ENCODE results near the gene MAX.

Gene MAX

GRCh38 chr14:65070471-65070976 is 31.8 kb downstream of the MAX start:
- Histone ChIP-seq H3K4me2 (peak overlapping the region; percentile 33), H4K20me1 (ENCODE audit: insufficient read depth) (no peaks in the 10 kb centered on the region), H3K4me1 (ENCODE audit: low read depth, poor library complexity, severe bottlenecking) (peaks cover 22% of the 10 kb centered on the region), H3K79me2 (ENCODE audit: insufficient read depth, low read depth) (no peaks in the 10 kb centered on the region), H2AFZ (ENCODE audit: low read depth) (no peak overlapping the region), H3K36me3 (ENCODE audit: insufficient read depth) (no peaks in the 10 kb centered on the region), H3K27ac (peak overlapping the region; percentile 38; the same call in 1 of the 2 replicates), H3K9ac (no peak overlapping the region), H3K27me3 (ENCODE audit: insufficient read depth, low read depth) (no peaks in the 10 kb centered on the region), H3K4me3 (IDR thresholded peaks at IDR 0.05; ENCODE audit: insufficient read depth, low read depth, low read length) (no peak overlapping the region)
- no peak for TF ChIP-seq CTCF (conservative IDR thresholded peaks at IDR 0.05; ENCODE audit: low read depth, low read length)

- no peaks in the 10 kb centered on the region for H3K36me3 ChIP-seq (ENCODE audit: insufficient read depth)
- no peaks in the 10 kb centered on the region for H3K27me3 ChIP-seq (ENCODE audit: insufficient read depth, low read depth)
- no peak for TF ChIP-seq CTCF (conservative IDR thresholded peaks at IDR 0.05; ENCODE audit: low read depth, low read length)
- H3K27ac ChIP-seq, result peak overlapping the region; percentile 38; the same call in 1 of the 2 replicates
- H3K79me2 ChIP-seq (ENCODE audit: insufficient read depth, low read depth), result no peaks in the 10 kb centered on the region
- peaks cover 22% of the 10 kb centered on the region for H3K4me1 ChIP-seq (ENCODE audit: low read depth, poor library complexity, severe bottlenecking)
- H3K4me3 ChIP-seq (IDR thresholded peaks at IDR 0.05; ENCODE audit: insufficient read depth, low read depth, low read length), result no peak overlapping the region
- no peak overlapping the region for H2AFZ ChIP-seq (ENCODE audit: low read depth)
- no peak overlapping the region; the same call in 1 of the 2 replicates for H3K4me2 ChIP-seq
- no peaks in the 10 kb centered on the region for H4K20me1 ChIP-seq (ENCODE audit: insufficient read depth)
- H3K9ac ChIP-seq, result no peak overlapping the region
These were observed 32.4 kb downstream of the MAX start for GRCh38 chr14:65069874-65070413.

GRCh38 chr14:65065719-65066118 is 36.6 kb downstream of the MAX start:
- Histone ChIP-seq H3K79me2 (ENCODE audit: insufficient read depth, low read depth) (no peaks in the 10 kb centered on the region), H3K27me3 (ENCODE audit: insufficient read depth, low read depth) (no peaks in the 10 kb centered on the region), H3K4me2 (no peak overlapping the region), H2AFZ (ENCODE audit: low read depth) (no peak overlapping the region), H3K9ac (no peak overlapping the region), H3K4me1 (ENCODE audit: low read depth, poor library complexity, severe bottlenecking) (no peaks in the 10 kb centered on the region), H3K36me3 (ENCODE audit: insufficient read depth) (no peaks in the 10 kb centered on the region), H3K4me3 (IDR thresholded peaks at IDR 0.05; ENCODE audit: insufficient read depth, low read depth, low read length) (no peak overlapping the region), H3K27ac (no peak overlapping the region), H4K20me1 (ENCODE audit: insufficient read depth) (no peaks in the 10 kb centered on the region)
- TF ChIP-seq CTCF (conservative IDR thresholded peaks at IDR 0.05; ENCODE audit: low read depth, low read length), result no peak

GRCh38 chr14:65062096-65063075 is 39.9 kb downstream of the MAX start:
- Histone ChIP-seq H3K4me1 (ENCODE audit: low read depth, poor library complexity, severe bottlenecking) (no peaks in the 10 kb centered on the region), H4K20me1 (ENCODE audit: insufficient read depth) (no peaks in the 10 kb centered on the region), H3K4me3 (IDR thresholded peaks at IDR 0.05; ENCODE audit: insufficient read depth, low read depth, low read length) (no peak overlapping the region), H3K27ac (no peak overlapping the region), H3K9ac (no peak overlapping the region), H3K4me2 (no peak overlapping the region), H3K79me2 (ENCODE audit: insufficient read depth, low read depth) (no peaks in the 10 kb centered on the region), H3K27me3 (ENCODE audit: insufficient read depth, low read depth) (no peaks in the 10 kb centered on the region), H2AFZ (ENCODE audit: low read depth) (no peak overlapping the region), H3K36me3 (ENCODE audit: insufficient read depth) (no peaks in the 10 kb centered on the region)
- no peak for TF ChIP-seq CTCF (conservative IDR thresholded peaks at IDR 0.05; ENCODE audit: low read depth, low read length)
